ENCODE data around the gene CPXCR1.
"Not testable (repeated sequence)": the region's sequence is repeated elsewhere in the genome, so short reads cannot be mapped to it uniquely, and the experiment has no call there.

CPXCR1 gene

DNA sequence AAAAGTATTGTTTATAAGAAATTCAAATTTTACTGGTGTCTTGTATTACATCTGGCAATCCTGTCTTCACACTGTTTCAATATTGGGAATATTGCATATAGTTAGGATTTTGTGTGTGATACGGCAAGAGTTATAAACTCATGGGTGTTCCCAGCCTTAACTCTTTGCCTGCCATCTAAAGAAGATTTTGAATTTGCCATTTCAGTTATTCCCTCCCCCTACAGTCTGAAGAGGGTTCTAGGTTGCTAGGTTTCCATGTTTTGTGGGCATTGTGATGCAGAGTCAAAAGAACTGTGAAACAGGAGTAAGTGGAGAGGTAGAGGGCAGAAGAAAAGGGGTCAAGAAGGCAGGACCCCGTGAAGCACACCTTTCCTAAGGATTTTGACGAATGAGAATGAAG lies at the start of gene CPXCR1:
TSS of gene CPXCR1 (plus strand) at position 301 of the 400 bp plus-strand sequence. CDS start 6,190 bp downstream, outside the sequence.
- Mint-ChIP-seq H3K27me3 (no peaks in the 10 kb centered on the region), H3K27ac (ENCODE audit: low read depth) (no peak within 1 kb of the TSS), H3K4me3 (no peak within 1 kb of the TSS), H3K4me1 (no peaks in the 10 kb centered on the region), H3K36me3 (ENCODE audit: insufficient read depth) (no peaks in the 10 kb centered on the region), H3K9me3 (no peaks in the 10 kb centered on the region)
- ATAC-seq (replicated peaks; ENCODE audit: extremely low read depth, poor library complexity, severe bottlenecking) (no peak), DNase-seq (ENCODE audit: low spot score in 2 of 2) (no peak)

DNA sequence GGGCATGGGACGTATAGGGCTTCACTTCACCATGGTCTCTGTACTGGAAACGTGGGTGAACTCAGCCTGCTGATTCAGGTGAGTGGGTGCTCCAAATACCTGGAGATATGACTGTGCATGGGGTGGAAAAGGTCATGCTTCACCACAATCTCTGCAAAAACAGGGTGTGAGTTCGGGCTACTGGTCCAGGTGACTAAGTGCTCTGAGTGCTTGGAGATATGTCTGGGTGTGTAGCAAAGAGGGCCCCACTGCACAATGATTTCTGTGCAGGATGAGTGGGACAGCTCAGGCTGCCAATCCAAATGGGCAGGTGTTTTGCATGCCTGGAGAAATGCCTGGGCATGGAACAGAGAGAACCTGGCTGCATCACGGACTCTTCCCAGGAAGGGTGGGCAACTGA lies 11.2 kb upstream of the CPXCR1 start:
- H3K27me3 Mint-ChIP-seq = no peaks in the 10 kb centered on the region
- DNase-seq (ENCODE audit: low spot score in 2 of 2) = no peak
- ATAC-seq (replicated peaks; ENCODE audit: extremely low read depth, poor library complexity, severe bottlenecking) = no peak
- H3K36me3 Mint-ChIP-seq (ENCODE audit: insufficient read depth) = no peaks in the 10 kb centered on the region
- H3K4me3 Mint-ChIP-seq = no peak overlapping the region
- no peaks in the 10 kb centered on the region for H3K4me1 Mint-ChIP-seq
- H3K9me3 Mint-ChIP-seq = no peaks in the 10 kb centered on the region
- no peak overlapping the region for H3K27ac Mint-ChIP-seq (ENCODE audit: low read depth)

DNA sequence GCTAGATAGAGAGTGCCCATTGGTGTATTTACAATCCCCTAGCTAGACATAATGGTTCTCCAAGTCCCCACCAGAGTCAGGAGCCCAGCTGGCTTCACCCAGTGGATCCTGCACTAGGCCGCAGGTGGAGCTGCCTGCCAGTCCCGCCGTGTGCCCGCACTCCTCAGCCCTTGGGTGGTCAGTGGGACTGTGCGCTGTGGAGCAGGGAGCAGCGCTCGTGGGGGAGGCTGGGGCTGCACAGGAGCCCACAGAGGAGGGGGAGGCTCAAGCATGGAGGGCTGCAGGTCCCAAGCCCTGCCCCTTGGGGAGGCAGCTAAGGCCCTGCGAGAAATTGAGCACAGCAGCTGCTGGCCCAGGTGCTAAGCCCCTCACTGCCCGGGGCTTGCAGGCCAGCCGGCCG lies 810 bp upstream of the CPXCR1 start:
- H3K36me3 Mint-ChIP-seq (ENCODE audit: insufficient read depth); H3K9me3 Mint-ChIP-seq; DNase-seq (ENCODE audit: low spot score in 2 of 2); H3K4me3 Mint-ChIP-seq; H3K4me1 Mint-ChIP-seq; H3K27me3 Mint-ChIP-seq; ATAC-seq (replicated peaks; ENCODE audit: extremely low read depth, poor library complexity, severe bottlenecking); H3K27ac Mint-ChIP-seq (ENCODE audit: low read depth): not testable (repeated sequence)

DNA sequence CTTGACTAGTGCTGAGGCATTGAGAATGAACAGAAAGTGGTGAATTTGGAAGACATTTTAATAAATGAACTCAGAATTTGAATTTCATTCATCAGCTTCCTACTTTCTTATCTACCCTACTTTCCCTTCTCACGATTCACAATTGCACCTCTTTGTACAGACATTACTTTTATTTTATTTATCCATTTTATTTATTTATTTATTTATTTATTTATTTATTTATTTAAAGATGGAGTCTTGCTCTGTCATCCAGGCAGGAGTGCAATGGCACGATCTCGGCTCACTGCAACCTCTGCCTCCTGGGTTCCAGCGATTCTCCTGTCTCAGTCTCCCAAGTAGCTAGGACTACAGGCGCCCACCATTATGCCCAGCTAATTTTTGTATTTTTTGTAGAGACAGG lies 5.3 kb downstream of the CPXCR1 start:
- not testable (repeated sequence) for H3K9me3 Mint-ChIP-seq; H3K4me3 Mint-ChIP-seq; H3K27ac Mint-ChIP-seq (ENCODE audit: low read depth); H3K36me3 Mint-ChIP-seq (ENCODE audit: insufficient read depth); DNase-seq (ENCODE audit: low spot score in 2 of 2); H3K4me1 Mint-ChIP-seq; ATAC-seq (replicated peaks; ENCODE audit: extremely low read depth, poor library complexity, severe bottlenecking); H3K27me3 Mint-ChIP-seq

DNA sequence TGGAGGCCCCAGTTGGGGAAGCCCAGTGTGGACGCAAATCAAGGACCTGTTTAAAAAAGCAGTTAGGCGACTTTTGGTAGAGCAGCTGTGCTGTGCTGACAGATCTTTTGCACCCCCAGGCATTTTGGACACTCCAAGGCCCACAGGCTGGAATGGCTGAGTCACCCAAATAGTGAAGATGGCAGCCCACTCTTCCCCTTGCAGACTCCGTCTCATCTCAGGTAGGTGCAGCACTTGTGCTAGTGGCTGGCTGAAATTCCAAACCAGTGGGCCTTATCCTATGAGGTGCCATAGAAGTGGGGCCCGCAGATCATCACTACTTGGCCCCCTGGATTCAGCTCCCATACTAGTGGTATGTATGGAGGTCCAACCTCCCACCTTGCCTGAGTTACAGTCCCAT lies 42.8 kb downstream of the CPXCR1 start:
- Mint-ChIP-seq H3K4me3 (no peak overlapping the region), H3K27ac (ENCODE audit: low read depth) (no peak overlapping the region), H3K36me3 (ENCODE audit: insufficient read depth) (no peaks in the 10 kb centered on the region), H3K27me3 (no peaks in the 10 kb centered on the region), H3K9me3 (peaks cover 4% of the 10 kb centered on the region), H3K4me1 (no peaks in the 10 kb centered on the region)
- no peak for DNase-seq (ENCODE audit: low spot score in 2 of 2)
- no peak for ATAC-seq (replicated peaks; ENCODE audit: extremely low read depth, poor library complexity, severe bottlenecking)
